Prostate gland (tissue), 2 donors: ENCODE results near the gene C11orf91. TPM values are rescaled to one million over a fixed set of nuclear protein-coding genes. Genes with fewer than 3 reads are reported as not detected.

ENCODE experiments used
- DNase-seq: peaks from one replicate; pipeline ENCODE4 v3.0.0-alpha.2; 2019; ENCODE audit warnings: low spot score
- H3K27ac ChIP-seq, 2 donors: fragments of 200-600 bp; sonication (generic); 2 replicates each; pipeline ENCODE4 v1.5.1; 2017 to 2019
- H3K27me3 ChIP-seq: fragments of 200-600 bp; sonication (generic); replicated peaks from 2 replicates; pipeline ENCODE4 v1.5.1; 2019; ENCODE audit not compliant: insufficient read depth
- H3K36me3 ChIP-seq, 2 donors: fragments of 200-600 bp; sonication (generic); 1 replicate in 1 of 2; 2 replicates in 1 of 2; pipeline versions ENCODE4 v1.5.1 to v1.8.1; 2017 to 2019
- H3K4me1 ChIP-seq: fragments of 200-600 bp; sonication (generic); replicated peaks from 2 replicates; pipeline ENCODE4 v1.5.1; 2019
- H3K4me3 ChIP-seq, 2 donors: fragments of 200-600 bp; sonication (generic); 2 replicates each; pipeline ENCODE4 v1.5.1; 2017 to 2019
- H3K9me3 ChIP-seq: fragments of 200-600 bp; sonication (generic); 2 replicates; pipeline ENCODE4 v1.5.1; 2017
- CTCF ChIP-seq, 4 experiments: fragments of 200-600 bp in 2 of 4; fragments of 450-650 bp in 2 of 4; sonication (generic) in 2 of 4; IDR thresholded peaks; 1 replicate in 3 of 4; 2 replicates in 1 of 4; pipeline ENCODE4 v1.5.1; 2016 to 2019; ENCODE audit warnings: antibody characterized with exemption in 4 of 4, mild to moderate bottlenecking in 2 of 4, moderate library complexity in 2 of 4
- POLR2A ChIP-seq: fragments of 450-650 bp; IDR thresholded peaks from one replicate; pipeline ENCODE4 v1.6.1; 2016; ENCODE audit warnings: antibody characterized with exemption, mild to moderate bottlenecking
- POLR2AphosphoS5 ChIP-seq: sonication (generic); formaldehyde crosslinking; IDR thresholded peaks from one replicate; pipeline ENCODE4 v1.6.1; 2017; ENCODE audit warnings: antibody characterized with exemption
- WGBS: methylation state at CpG from one replicate; pipeline ENCODE4 v1.1.5; 2018; 5-methylcytosine and 5-hydroxymethylcytosine counted together
- intact Hi-C: fragments of 100-400 bp; cut with DNase I; formaldehyde crosslinking; loops from one replicate; pipeline ENCODE4 v1.14.2; 2022
- total RNA-seq, 2 donors: library from RNA; depleted of rRNA; stranded (reverse); fragments of >200 nt; gene quantifications; one replicate each; pipeline ENCODE4 v1.1.0, GENCODE V29; 2016

The C11orf91 gene
- total RNA-seq, 2 donors from 2014 or later, result not detected

GRCh38 chr11:33721984-33722383, 21.4 kb upstream of the C11orf91 start:
- 80% methylated on average over 5 of the region's 5 CpGs for WGBS
- H3K27ac ChIP-seq, result peak overlapping the region; percentile 4 to 8
- intact Hi-C loops, result no loop called here
- H3K9me3 ChIP-seq, result no peaks in the 10 kb centered on the region
- H3K4me1 ChIP-seq, result peaks cover 5% of the 10 kb centered on the region
- no peaks in the 10 kb centered on the region for H3K27me3 ChIP-seq
- no peak for DNase-seq
- no peak overlapping the region for H3K4me3 ChIP-seq
- no peaks in the 10 kb centered on the region for H3K36me3 ChIP-seq
- no peak for TF ChIP-seq POLR2A

- no peaks in the 10 kb centered on the region for H3K9me3 ChIP-seq
- H3K4me1 ChIP-seq, result peaks cover 5% of the 10 kb centered on the region
- H3K36me3 ChIP-seq, result no peaks in the 10 kb centered on the region
- no peaks in the 10 kb centered on the region for H3K27me3 ChIP-seq
- H3K27ac ChIP-seq, result peak overlapping the region; percentile 4 to 8
- WGBS, result 6% methylated on average over 1 of the region's 1 CpG
- intact Hi-C loops, result no loop called here
- H3K4me3 ChIP-seq, result no peak overlapping the region
- TF ChIP-seq CTCF (IDR thresholded peaks at IDR 0.05) (no peak), POLR2A (no peak), POLR2AphosphoS5 (no peak)
- DNase-seq, result no peak
These were observed 20.8 kb upstream of the C11orf91 start for GRCh38 chr11:33721426-33721825.

GRCh38 chr11:33719587-33719986, 19.0 kb upstream of the C11orf91 start:
- Histone ChIP-seq H3K9me3 (no peaks in the 10 kb centered on the region), H3K36me3 (no peaks in the 10 kb centered on the region), H3K4me1 (peaks cover 5% of the 10 kb centered on the region), H3K4me3 (no peak overlapping the region), H3K27me3 (no peaks in the 10 kb centered on the region), H3K27ac (no peak overlapping the region)
- no peak for TF ChIP-seq POLR2AphosphoS5
- TF ChIP-seq POLR2A, result no peak
- no peak for TF ChIP-seq CTCF (IDR thresholded peaks at IDR 0.05)
- intact Hi-C loops, result no loop called here
- DNase-seq, result no peak
- 74% methylated on average over 5 of the region's 5 CpGs for WGBS

- H3K27ac ChIP-seq, result no peak overlapping the region
- no peaks in the 10 kb centered on the region for H3K9me3 ChIP-seq
- no peaks in the 10 kb centered on the region for H3K36me3 ChIP-seq
- TF ChIP-seq POLR2AphosphoS5, result no peak
- TF ChIP-seq POLR2A, result no peak
- TF ChIP-seq CTCF (IDR thresholded peaks at IDR 0.05), result no peak
- H3K4me3 ChIP-seq, result no peak overlapping the region
- 67% methylated on average over 2 of the region's 2 CpGs for WGBS
- no peaks in the 10 kb centered on the region for H3K4me1 ChIP-seq
- no peaks in the 10 kb centered on the region for H3K27me3 ChIP-seq
- no peak for DNase-seq
- intact Hi-C loops, result no loop called here
These were observed 17.8 kb upstream of the C11orf91 start for GRCh38 chr11:33718440-33718839.

GRCh38 chr11:33716243-33716642, 15.6 kb upstream of the C11orf91 start:
- no peak for DNase-seq
- intact Hi-C loops, result no loop called here
- H3K9me3 ChIP-seq, result no peaks in the 10 kb centered on the region
- TF ChIP-seq POLR2A (no peak), CTCF (IDR thresholded peaks at IDR 0.05) (peak in 2 of 4 experiments; percentile 9 to 30), POLR2AphosphoS5 (no peak)
- 23% methylated on average over 2 of the region's 2 CpGs for WGBS
- H3K4me3 ChIP-seq, result no peak overlapping the region
- H3K4me1 ChIP-seq, result no peaks in the 10 kb centered on the region
- H3K27me3 ChIP-seq, result no peaks in the 10 kb centered on the region
- no peak overlapping the region for H3K27ac ChIP-seq
- no peaks in the 10 kb centered on the region for H3K36me3 ChIP-seq
